ENCODE measurements around the gene NSD1. TPM values are rescaled to one million over a fixed set of nuclear protein-coding genes. Genes with fewer than 3 reads are reported as not detected.
A peak's percentile ranks its signal among the peaks of the same experiment; 100 is the strongest.

NSD1 gene
- total RNA-seq, 2 donors from 2014 or later: 29.8 to 32.0 TPM

GRCh38 chr5:177307544-177308363 is 174.2 kb downstream of the NSD1 start:
- TF ChIP-seq CTCF (IDR thresholded peaks at IDR 0.05) (no peak), POLR2A (IDR thresholded peaks at IDR 0.05) (peak in 1 of 3 donors; percentile 22)
- ATAC-seq: peak; percentile 45
- DNase-seq: peak; percentile 70 to 87 (median 86)

GRCh38 chr5:177308740-177309139 is 175.2 kb downstream of the NSD1 start:
- Histone ChIP-seq H3K27me3 (no peaks in the 10 kb centered on the region), H3K4me1 (peaks cover 81% of the 10 kb centered on the region), H3K9me3 (no peaks in the 10 kb centered on the region), H3K27ac (peak overlapping the region; percentile 50 to 74 (median 60)), H3K4me3 (no peak overlapping the region), H3K36me3 (replicated peaks in 1 of 2; ENCODE audit: insufficient read depth in 1 of 2, low read depth in 2 of 2) (peaks cover 0 to 8% of the 10 kb centered on the region in 2 donors)
- ATAC-seq (no peak), DNase-seq (peak in 2 of 4 donors; percentile 40 to 44)
- intact Hi-C loops (cut with DNase I): no loop called here
- 45 to 47% methylated on average over 11 of the region's 11 CpGs for WGBS, 2 donors
- TF ChIP-seq POLR2A (IDR thresholded peaks at IDR 0.05): no peak
- TF ChIP-seq CTCF (IDR thresholded peaks at IDR 0.05): no peak

More at GRCh38 chr5:177307544-177308363, 174.2 kb downstream of the NSD1 start:
- Histone ChIP-seq H3K27ac (peak overlapping the region in 3 of 4 donors; percentile 50 to 74 (median 69)), H3K9me3 (no peaks in the 10 kb centered on the region), H3K4me3 (no peak overlapping the region), H3K4me1 (peaks cover 80% of the 10 kb centered on the region), H3K36me3 (replicated peaks in 1 of 2; ENCODE audit: insufficient read depth in 1 of 2, low read depth in 2 of 2) (peaks cover 0 to 8% of the 10 kb centered on the region in 2 donors), H3K27me3 (no peaks in the 10 kb centered on the region)
- intact Hi-C loops (cut with DNase I): no loop called here
- 72 to 78% methylated on average over 11 to 33 of the region's 43 CpGs for WGBS, 2 donors

GRCh38 chr5:177309351-177310191 is 176.0 kb downstream of the NSD1 start:
- H3K4me3 ChIP-seq: no peak overlapping the region
- peaks cover 75% of the 10 kb centered on the region for H3K4me1 ChIP-seq
- DNase-seq (peak; percentile 69 to 75 (median 70)), ATAC-seq (peak; percentile 36)
- no peak for TF ChIP-seq POLR2A (IDR thresholded peaks at IDR 0.05)
- TF ChIP-seq CTCF (IDR thresholded peaks at IDR 0.05): peak in 6 of 7 experiments; percentile 50 to 73 (median 62)
- 48 to 55% methylated on average over 10 of the region's 10 CpGs for WGBS, 2 donors
- peak overlapping the region; percentile 50 to 74 (median 60) for H3K27ac ChIP-seq
- H3K36me3 ChIP-seq (replicated peaks in 1 of 2; ENCODE audit: insufficient read depth in 1 of 2, low read depth in 2 of 2): peaks cover 0 to 8% of the 10 kb centered on the region in 2 donors
- intact Hi-C loops (cut with DNase I): loop anchor here (5.0 to 10.0 kb wide), 2 partner anchors 68 to 165 kb away; partner anchors contain the start of gene DBN1
- H3K27me3 ChIP-seq: no peaks in the 10 kb centered on the region
- no peaks in the 10 kb centered on the region for H3K9me3 ChIP-seq

GRCh38 chr5:177310332-177310731 is 176.8 kb downstream of the NSD1 start:
- ATAC-seq (no peak), DNase-seq (no peak)
- intact Hi-C loops (cut with DNase I): loop anchor here (5.0 to 10.0 kb wide), 2 partner anchors 67 to 164 kb away; partner anchors contain the start of gene DBN1
- Histone ChIP-seq H3K4me3 (no peak overlapping the region), H3K27me3 (no peaks in the 10 kb centered on the region), H3K9me3 (no peaks in the 10 kb centered on the region), H3K4me1 (peaks cover 67% of the 10 kb centered on the region), H3K27ac (peak overlapping the region in 1 of 4 donors; percentile 69), H3K36me3 (replicated peaks in 1 of 2; ENCODE audit: insufficient read depth in 1 of 2, low read depth in 2 of 2) (peaks cover 0 to 8% of the 10 kb centered on the region in 2 donors)
- TF ChIP-seq CTCF (IDR thresholded peaks at IDR 0.05) (no peak), POLR2A (IDR thresholded peaks at IDR 0.05) (no peak)
- WGBS, 2 donors: 87 to 91% methylated on average over 7 to 11 of the region's 13 CpGs
